CD14-positive monocyte (primary cell): ENCODE results near the gene HM13. TPM values are rescaled to one million over a fixed set of nuclear protein-coding genes. Genes with fewer than 3 reads are reported as not detected.
A peak's percentile ranks its signal among the peaks of the same experiment; 100 is the strongest.

Experiments
- DNase-seq, 3 donors: peaks; one replicate each; pipeline ENCODE4 v3.0.0-alpha.2; 2011 to 2022
- H2AFZ ChIP-seq: 2 replicates; pipeline ENCODE4 v1.6.0; 2012; ENCODE audit warnings: mild to moderate bottlenecking, low read depth, low read length, inconsistent platforms; ENCODE audit not compliant: insufficient read depth, poor library complexity, severe bottlenecking
- H3K27ac ChIP-seq, 2 donors: 1 replicate in 1 of 2; 2 replicates in 1 of 2; pipeline ENCODE4 v1.5.1; 2012 to 2013; ENCODE audit warnings: low read length in 2 of 2, control low read depth in 1 of 2, inconsistent platforms in 1 of 2, low read depth in 1 of 2, mild to moderate bottlenecking in 1 of 2
- H3K27me3 ChIP-seq, 2 donors: one replicate each; pipeline versions ENCODE4 v1.6.0 to v1.6.1; 2011 to 2013; ENCODE audit warnings: low read length in 2 of 2; ENCODE audit not compliant: control insufficient read depth in 2 of 2, insufficient read depth in 2 of 2
- H3K36me3 ChIP-seq, 2 donors: replicated peaks in 1 of 2; 1 replicate in 1 of 2; 2 replicates in 1 of 2; pipeline versions ENCODE4 v1.5.1 to v1.6.1; 2012 to 2013; ENCODE audit warnings: low read length in 2 of 2, control low read depth in 1 of 2, inconsistent platforms in 1 of 2, mild to moderate bottlenecking in 1 of 2; ENCODE audit not compliant: insufficient read depth in 2 of 2, control insufficient read depth in 1 of 2
- H3K4me1 ChIP-seq, 2 donors: 1 replicate in 1 of 2; 2 replicates in 1 of 2; pipeline versions ENCODE4 v1.5.1 to v1.6.1; 2012 to 2013; ENCODE audit warnings: low read length in 2 of 2, control low read depth in 1 of 2, inconsistent platforms in 1 of 2, mild to moderate bottlenecking in 1 of 2, moderate library complexity in 1 of 2; ENCODE audit not compliant: insufficient read depth in 2 of 2, control insufficient read depth in 1 of 2
- H3K4me2 ChIP-seq: replicated peaks from 2 replicates; pipeline ENCODE3; 2012; ENCODE audit warnings: low read length, moderate library complexity, mild to moderate bottlenecking; ENCODE audit not compliant: poor library complexity, severe bottlenecking; ENCODE audit errors: extremely low read depth
- H3K4me3 ChIP-seq, 3 experiments: fragments of 200-600 bp in 1 of 3; sonication (generic) in 1 of 3; replicated peaks in 1 of 3; 1 replicate in 2 of 3; 2 replicates in 1 of 3; pipeline ENCODE4 v1.5.1; 2011 to 2013; ENCODE audit warnings: low read length in 3 of 3, mild to moderate bottlenecking in 3 of 3, control low read depth in 2 of 3, low read depth in 2 of 3, inconsistent platforms in 1 of 3, moderate library complexity in 1 of 3
- H3K79me2 ChIP-seq: 2 replicates; pipeline ENCODE4 v1.6.0; 2012; ENCODE audit warnings: mild to moderate bottlenecking, control low read depth, inconsistent platforms, low read length, moderate library complexity; ENCODE audit not compliant: insufficient read depth
- H3K9ac ChIP-seq: 2 replicates; pipeline ENCODE4 v1.6.0; 2017; ENCODE audit warnings: low read length, mild to moderate bottlenecking; ENCODE audit not compliant: insufficient read depth, poor library complexity, severe bottlenecking
- H3K9me3 ChIP-seq, 2 donors: replicated peaks in 1 of 2; 1 replicate in 1 of 2; 2 replicates in 1 of 2; pipeline versions ENCODE4 v1.5.1 to v1.6.1; 2012 to 2013; ENCODE audit warnings: low read length in 2 of 2, control low read depth in 1 of 2; ENCODE audit not compliant: control insufficient read depth in 1 of 2, insufficient read depth in 1 of 2
- H4K20me1 ChIP-seq: 2 replicates; pipeline ENCODE4 v1.6.0; 2012; ENCODE audit warnings: mild to moderate bottlenecking, low read length, control low read depth, moderate library complexity; ENCODE audit not compliant: insufficient read depth
- H3K27ac Mint-ChIP-seq, 7 donors: one replicate each; pipeline ENCODE4 v1.8.0; 2020; ENCODE audit warnings: mild to moderate bottlenecking in 7 of 7, mixed read lengths in 7 of 7, moderate library complexity in 6 of 7, inconsistent platforms in 2 of 7
- H3K27me3 Mint-ChIP-seq, 3 donors: one replicate each; pipeline ENCODE4 v1.8.0; 2021 to 2022; ENCODE audit warnings: low read depth in 3 of 3, mild to moderate bottlenecking in 3 of 3, mixed read lengths in 3 of 3, moderate library complexity in 3 of 3, inconsistent platforms in 1 of 3
- H3K36me3 Mint-ChIP-seq, 2 donors: one replicate each; pipeline ENCODE4 v1.8.0; 2020; ENCODE audit warnings: mixed read lengths in 2 of 2, inconsistent platforms in 1 of 2, mild to moderate bottlenecking in 1 of 2
- H3K4me1 Mint-ChIP-seq: one replicate; pipeline ENCODE4 v1.8.0; 2020; ENCODE audit warnings: mild to moderate bottlenecking, mixed read lengths
- H3K4me3 Mint-ChIP-seq, 2 donors: one replicate each; pipeline ENCODE4 v1.8.0; 2020; ENCODE audit warnings: mild to moderate bottlenecking in 2 of 2, mixed read lengths in 2 of 2, moderate library complexity in 1 of 2
- H3K9me3 Mint-ChIP-seq, 7 donors: one replicate each; pipeline ENCODE4 v1.8.0; 2020 to 2022; ENCODE audit warnings: mixed read lengths in 7 of 7, mild to moderate bottlenecking in 6 of 7, moderate library complexity in 6 of 7, inconsistent platforms in 2 of 7
- WGBS: methylation state at CpG from one replicate; pipeline ENCODE4 v1.1.5; 2013; ENCODE audit warnings: missing lambda C conversion rate; ENCODE audit not compliant: insufficient coverage; 5-methylcytosine and 5-hydroxymethylcytosine counted together
- intact Hi-C, 2 donors: fragments of 100-400 bp; cut with micrococcal nuclease; formaldehyde crosslinking; loops; one replicate each; pipeline versions ENCODE4 v1.15.0 to v1.15.1; 2023
- polyA plus RNA-seq, 3 donors: library from polyadenylated mRNA; depleted of rRNA in 1 of 3; unstranded in 2 of 3; stranded (reverse) in 1 of 3; fragments of 300-500 nt in 2 of 3; fragments of >200 nt in 1 of 3; fragmentation: Illumina TruSeq in 2 of 3; gene quantifications; 1 replicate in 2 of 3; 2 replicates in 1 of 3; pipeline ENCODE4 v1.2.3, GENCODE V29; 2012 to 2021
- TF ChIP-seq, protein P1 (sequence below): fragments of 200-600 bp; IDR thresholded peaks from one replicate; pipeline ENCODE4 v1.8.0; 2022; ENCODE audit warnings: antibody characterized with exemption, mild to moderate bottlenecking

HM13 gene
- polyA plus RNA-seq, 3 donors = 199 to 329 (median 320) TPM

DNA sequence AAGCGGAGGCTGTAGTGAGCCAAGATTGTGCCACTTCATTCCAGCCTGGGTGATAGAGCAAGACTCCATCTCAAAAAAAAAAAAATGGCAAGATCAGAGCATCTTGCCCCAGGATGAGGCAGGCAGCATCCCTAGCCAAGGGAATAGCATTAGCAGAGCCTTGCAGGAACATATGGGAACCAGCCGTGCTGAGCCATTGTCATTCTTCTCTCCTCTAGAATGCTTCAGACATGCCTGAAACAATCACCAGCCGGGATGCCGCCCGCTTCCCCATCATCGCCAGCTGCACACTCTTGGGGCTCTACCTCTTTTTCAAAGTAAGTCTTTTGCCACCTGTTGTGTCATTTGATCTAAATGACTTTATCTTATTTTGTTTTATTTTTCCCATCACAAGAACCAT lies 13.0 kb downstream of the HM13 start:
- no peak for DNase-seq
- Histone ChIP-seq H3K27me3 (no peaks in the 10 kb centered on the region), H3K4me1 (peaks cover 32 to 34% of the 10 kb centered on the region in 2 donors), H3K4me2 (no peak overlapping the region), H2AFZ (no peak overlapping the region), H4K20me1 (peaks cover 59% of the 10 kb centered on the region), H3K9ac (no peak overlapping the region), H3K79me2 (peaks cover 91% of the 10 kb centered on the region), H3K9me3 (no peaks in the 10 kb centered on the region), H3K4me3 (no peak overlapping the region), H3K27ac (peak overlapping the region in 1 of 2 donors; percentile 41), H3K36me3 (peaks cover 61 to 74% of the 10 kb centered on the region in 2 donors)
- 100% methylated on average over 5 of the region's 6 CpGs for WGBS
- peaks cover 0 to 4% (median 3%) of the 10 kb centered on the region in 3 donors for H3K27me3 Mint-ChIP-seq
- intact Hi-C loops = loop anchor here in 1 of 2 donors (10.0 kb wide), 1 partner anchor 188 kb away; no protein-coding TSS in a partner anchor
- peaks cover 30% of the 10 kb centered on the region for H3K4me1 Mint-ChIP-seq
- peaks cover 60 to 76% of the 10 kb centered on the region in 2 donors for H3K36me3 Mint-ChIP-seq
- TF ChIP-seq, protein P1, sequence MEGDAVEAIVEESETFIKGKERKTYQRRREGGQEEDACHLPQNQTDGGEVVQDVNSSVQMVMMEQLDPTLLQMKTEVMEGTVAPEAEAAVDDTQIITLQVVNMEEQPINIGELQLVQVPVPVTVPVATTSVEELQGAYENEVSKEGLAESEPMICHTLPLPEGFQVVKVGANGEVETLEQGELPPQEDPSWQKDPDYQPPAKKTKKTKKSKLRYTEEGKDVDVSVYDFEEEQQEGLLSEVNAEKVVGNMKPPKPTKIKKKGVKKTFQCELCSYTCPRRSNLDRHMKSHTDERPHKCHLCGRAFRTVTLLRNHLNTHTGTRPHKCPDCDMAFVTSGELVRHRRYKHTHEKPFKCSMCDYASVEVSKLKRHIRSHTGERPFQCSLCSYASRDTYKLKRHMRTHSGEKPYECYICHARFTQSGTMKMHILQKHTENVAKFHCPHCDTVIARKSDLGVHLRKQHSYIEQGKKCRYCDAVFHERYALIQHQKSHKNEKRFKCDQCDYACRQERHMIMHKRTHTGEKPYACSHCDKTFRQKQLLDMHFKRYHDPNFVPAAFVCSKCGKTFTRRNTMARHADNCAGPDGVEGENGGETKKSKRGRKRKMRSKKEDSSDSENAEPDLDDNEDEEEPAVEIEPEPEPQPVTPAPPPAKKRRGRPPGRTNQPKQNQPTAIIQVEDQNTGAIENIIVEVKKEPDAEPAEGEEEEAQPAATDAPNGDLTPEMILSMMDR = no peak
- no peaks in the 10 kb centered on the region for H3K9me3 Mint-ChIP-seq
- H3K4me3 Mint-ChIP-seq = no peak overlapping the region
- H3K27ac Mint-ChIP-seq = peak overlapping the region in 3 of 7 donors; percentile 9 to 69 (median 21)

DNA sequence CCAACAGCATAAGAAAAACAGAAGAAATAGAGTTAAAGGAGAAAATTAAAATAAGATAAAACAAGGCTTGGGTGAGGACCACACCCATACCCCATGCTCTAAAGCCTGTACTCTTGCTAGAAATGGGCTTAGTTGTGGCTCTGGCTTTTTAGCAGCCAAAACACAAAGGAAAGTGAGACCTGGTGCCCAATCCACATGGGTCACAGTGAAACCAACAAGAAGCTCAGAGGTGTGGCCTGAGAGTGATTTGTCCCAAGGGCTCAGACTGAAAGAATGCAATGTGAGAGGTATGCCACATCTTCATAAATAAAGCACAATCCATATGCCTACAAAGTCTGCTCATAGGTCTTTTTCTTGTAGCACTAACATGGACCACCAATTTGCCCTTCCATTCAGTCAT lies 21.1 kb downstream of the HM13 start:
- H3K4me2 ChIP-seq = no peak overlapping the region
- Mint-ChIP-seq H3K27ac (peak overlapping the region in 3 of 7 donors; percentile 19 to 79 (median 75)), H3K9me3 (no peaks in the 10 kb centered on the region), H3K4me3 (no peak overlapping the region), H3K27me3 (no peaks in the 10 kb centered on the region), H3K36me3 (peaks cover 92 to 100% of the 10 kb centered on the region in 2 donors), H3K4me1 (peaks cover 22% of the 10 kb centered on the region)
- no peaks in the 10 kb centered on the region for H3K9me3 ChIP-seq
- peaks cover 94% of the 10 kb centered on the region for H3K79me2 ChIP-seq
- H3K4me1 ChIP-seq = peaks cover 20 to 25% of the 10 kb centered on the region in 2 donors
- TF ChIP-seq, protein P1 = no peak
- intact Hi-C loops = no loop called here
- H3K9ac ChIP-seq = no peak overlapping the region
- no peak overlapping the region for H3K4me3 ChIP-seq
- peak overlapping the region in 1 of 2 donors; percentile 7 for H3K27ac ChIP-seq
- no peak overlapping the region for H2AFZ ChIP-seq
- no peaks in the 10 kb centered on the region for H3K27me3 ChIP-seq
- peaks cover 98% of the 10 kb centered on the region for H4K20me1 ChIP-seq
- no peak for DNase-seq
- peaks cover 91 to 100% of the 10 kb centered on the region in 2 donors for H3K36me3 ChIP-seq
